Fibroblast of skin of right biceps (primary cell): ENCODE data around the gene MAP3K21.

Experiments used
- DNase-seq: peaks from one replicate; pipeline ENCODE4 v3.0.0-alpha.2; 2013

Gene MAP3K21

DNA sequence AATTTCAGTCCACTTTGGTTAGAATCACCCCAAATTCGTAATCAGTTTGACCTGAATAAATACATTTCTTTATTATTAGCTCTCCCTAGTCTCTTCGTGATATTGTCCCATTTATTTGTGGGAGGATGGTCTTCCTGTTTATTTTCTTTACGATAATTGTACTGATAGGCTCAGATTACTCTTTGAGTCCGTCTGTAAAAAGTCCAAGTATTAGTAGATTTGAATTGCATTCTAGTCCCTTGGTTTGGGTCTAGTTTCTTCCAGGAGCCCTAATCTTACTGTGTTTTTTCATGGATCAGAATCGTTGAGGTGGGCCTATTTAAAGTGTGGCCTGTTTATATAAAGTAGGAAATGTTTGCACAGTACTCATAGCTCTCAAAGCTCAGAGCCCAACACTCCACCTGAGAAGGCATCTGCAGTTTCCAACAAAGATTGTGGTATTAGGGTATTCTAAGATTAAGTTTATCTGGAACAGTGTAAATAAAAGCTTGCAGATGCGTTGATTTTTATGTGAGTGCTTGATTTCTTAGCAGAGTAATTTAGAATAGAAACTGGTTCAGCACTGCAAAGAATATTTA is 33.1 kb downstream of the MAP3K21 start:
- no peak for DNase-seq

DNA sequence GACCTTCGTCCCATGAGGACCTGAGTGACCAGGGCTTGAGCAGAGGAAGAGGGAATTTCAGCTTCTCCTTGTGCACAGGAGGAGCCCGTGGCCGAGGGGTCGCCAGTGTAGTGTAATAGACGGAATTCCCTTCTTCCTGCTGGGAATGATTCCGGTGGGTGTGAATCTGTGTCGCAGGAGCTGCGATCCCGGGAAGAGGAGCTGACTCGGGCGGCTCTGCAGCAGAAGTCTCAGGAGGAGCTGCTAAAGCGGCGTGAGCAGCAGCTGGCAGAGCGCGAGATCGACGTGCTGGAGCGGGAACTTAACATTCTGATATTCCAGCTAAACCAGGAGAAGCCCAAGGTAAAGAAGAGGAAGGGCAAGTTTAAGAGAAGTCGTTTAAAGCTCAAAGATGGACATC is 34.4 kb downstream of the MAP3K21 start:
- DNase-seq: no peak

DNA sequence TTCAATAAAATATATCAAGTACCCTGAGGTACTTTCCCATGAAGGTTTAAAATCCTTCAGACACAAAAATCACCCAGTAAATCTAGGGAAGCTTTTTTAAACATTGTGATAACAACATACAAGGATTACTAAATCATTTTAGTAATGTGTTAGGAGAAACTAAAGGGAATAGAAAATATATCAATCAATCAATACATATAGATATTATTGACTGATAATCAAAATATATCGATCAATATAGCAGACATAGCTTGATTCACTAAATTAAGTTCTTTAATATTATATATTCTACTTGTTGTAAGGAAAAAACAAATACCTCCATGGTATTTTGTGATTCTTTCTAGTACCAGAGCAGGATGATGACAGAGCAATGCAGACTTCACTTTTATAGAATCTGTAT is 35.2 kb downstream of the MAP3K21 start:
- DNase-seq: no peak

DNA sequence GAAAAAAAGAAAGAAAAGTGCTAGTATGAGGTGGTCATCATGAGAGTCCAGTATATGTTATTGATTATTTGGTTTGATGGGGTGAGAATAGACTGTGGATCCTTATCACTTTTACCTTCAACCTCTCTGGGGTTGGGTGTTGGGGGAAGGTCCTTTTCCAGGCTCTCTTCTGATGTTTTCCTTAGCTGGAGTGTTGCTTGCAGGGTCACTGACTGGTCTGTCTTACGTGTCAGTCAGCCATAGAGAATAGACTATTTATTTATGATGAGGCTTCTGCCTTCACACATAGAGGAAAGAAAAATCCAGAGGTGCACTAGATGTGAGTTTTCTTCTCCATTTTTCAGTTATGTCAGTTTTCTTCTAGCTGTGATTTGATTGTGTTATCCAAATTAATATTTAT is 36.5 kb downstream of the MAP3K21 start:
- DNase-seq: no peak

DNA sequence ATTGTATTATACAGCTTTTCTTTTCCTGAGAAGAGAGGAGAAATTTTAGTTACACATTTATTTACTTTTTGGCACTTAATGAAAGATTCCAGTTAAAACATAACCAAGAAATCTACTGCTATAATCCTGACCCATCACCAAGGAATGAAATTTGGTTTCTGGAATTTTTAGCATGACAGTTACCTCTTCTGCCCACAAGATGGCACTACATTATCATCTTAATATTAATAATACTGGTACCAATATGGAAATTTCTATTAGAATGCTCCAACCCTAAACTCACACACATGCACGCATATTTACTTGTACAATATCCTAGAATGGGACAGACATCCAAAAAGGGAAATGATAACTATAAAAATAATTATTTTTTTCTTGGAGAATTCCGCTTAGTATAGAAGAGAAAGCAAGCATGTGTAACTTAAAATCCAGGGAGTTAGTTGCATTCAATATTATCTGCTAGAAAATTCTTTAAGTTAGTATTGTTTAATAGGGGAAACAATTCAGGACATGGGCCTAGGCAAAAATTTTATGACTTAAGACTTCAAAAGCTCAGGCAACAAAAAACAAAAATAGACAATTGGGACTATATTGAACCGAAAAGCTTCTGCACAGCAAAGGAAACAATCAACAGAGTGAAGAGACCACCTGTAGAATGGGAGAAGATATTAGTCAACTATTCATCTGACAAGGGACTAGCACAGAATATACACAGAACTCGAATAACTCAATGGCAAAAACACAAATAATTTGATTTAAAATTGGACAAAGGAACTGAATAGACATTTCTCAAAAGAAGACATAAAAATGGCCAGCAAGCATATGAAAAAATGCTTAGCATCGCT is 37.4 kb downstream of the MAP3K21 start:
- DNase-seq: peak; percentile 21

DNA sequence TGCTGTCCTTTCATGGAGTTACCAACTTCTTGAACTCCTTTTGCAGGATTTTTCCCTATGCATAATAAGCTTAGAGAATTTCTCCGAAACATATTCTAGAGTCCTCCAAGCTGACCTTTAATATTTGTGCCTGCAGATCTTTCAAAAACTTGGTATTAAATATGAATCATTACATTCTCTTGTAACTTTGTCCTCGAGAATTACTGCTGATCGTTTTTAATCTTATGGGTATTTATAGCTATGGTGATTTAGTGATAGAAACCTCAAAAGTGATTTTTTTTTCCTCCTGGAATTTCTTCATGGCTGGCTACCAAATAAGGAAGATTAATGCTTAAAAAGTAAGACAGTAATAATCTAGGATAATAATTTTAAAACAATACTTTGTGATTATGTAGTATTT is 39.1 kb downstream of the MAP3K21 start:
- DNase-seq: no peak

DNA sequence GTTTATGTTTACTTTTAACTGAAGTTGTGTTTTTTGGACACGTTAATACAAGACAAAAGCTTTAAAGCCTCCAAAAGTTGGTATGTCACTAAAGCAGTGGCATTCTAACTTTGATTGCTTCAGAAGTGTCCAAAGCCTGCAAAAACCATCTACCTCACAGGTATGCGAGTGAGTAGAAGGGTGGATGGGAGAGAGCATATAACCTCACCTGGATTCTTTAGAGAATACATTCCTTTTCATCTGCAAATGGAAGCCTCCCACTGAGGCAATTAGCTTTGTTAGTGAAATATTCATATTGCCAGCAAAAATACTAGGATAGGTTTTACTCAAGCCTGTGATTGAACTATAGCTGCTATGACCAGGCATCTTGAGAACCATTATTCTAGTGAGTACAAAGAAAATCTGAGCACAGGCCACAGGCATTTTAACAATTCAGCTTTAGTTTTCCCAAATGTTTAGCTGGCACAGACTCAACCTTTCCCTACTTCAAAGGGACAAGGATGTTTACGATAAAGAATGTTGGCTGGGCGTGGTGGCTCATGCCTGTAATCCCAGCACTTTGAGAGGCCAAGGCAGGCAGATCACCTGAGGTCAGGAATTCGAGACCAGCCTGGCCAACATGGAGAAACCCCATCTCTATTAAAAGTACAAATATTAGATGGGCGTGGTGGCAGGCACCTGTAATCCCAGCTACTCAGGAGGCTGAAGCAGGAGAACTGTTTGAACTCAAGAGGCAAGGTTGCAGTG is 39.7 kb downstream of the MAP3K21 start:
- DNase-seq: peak; percentile 43

DNA sequence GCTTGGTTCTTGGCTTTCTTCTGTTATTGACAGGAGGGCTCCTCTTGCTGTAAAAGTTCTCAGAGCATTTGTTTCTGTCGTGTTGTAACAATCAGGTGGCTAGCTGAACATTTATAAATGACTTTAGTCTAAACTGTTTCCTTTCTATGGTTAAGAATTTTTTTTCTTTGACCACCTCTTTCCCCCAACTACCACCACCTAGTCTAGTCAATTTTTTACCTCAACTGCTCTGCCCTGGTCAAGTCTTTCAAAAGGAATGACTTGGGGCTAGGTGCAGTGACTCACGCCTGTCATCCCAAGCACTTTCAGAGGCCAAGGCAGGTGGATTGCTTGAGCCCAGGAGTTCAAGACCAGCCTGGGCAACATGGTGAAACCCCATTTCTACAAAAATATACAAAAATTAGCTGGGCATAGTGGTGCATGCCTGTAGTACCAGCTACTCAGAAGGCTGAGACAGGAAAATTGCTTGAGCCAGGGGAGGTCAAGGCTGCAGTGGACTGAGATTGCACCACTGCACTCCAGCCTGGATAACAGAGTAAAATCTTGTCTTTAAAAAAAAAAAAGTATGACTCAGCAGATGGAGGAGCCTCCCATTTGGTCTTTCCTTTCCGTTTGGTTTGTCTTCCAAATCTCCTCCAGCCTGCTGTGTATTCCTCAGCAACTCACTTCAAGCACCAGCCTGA is 40.7 kb downstream of the MAP3K21 start:
- no peak for DNase-seq

DNA sequence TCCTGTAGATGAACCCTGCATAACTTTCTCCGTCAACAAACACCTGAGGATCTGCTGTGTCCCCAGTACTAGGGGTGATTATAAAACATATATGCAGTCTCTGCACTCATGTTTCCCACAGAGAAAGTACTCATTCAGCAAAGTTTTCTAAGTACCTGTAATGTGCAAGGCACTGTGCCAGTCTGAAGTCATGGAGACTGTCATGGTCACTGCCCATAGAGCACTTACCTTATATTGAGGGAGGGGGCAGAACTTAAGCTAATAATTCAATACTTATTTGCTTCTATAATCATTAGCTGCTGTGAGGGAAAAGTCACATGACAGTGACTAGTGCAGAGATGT is 41.2 kb downstream of the MAP3K21 start:
- DNase-seq: no peak

DNA sequence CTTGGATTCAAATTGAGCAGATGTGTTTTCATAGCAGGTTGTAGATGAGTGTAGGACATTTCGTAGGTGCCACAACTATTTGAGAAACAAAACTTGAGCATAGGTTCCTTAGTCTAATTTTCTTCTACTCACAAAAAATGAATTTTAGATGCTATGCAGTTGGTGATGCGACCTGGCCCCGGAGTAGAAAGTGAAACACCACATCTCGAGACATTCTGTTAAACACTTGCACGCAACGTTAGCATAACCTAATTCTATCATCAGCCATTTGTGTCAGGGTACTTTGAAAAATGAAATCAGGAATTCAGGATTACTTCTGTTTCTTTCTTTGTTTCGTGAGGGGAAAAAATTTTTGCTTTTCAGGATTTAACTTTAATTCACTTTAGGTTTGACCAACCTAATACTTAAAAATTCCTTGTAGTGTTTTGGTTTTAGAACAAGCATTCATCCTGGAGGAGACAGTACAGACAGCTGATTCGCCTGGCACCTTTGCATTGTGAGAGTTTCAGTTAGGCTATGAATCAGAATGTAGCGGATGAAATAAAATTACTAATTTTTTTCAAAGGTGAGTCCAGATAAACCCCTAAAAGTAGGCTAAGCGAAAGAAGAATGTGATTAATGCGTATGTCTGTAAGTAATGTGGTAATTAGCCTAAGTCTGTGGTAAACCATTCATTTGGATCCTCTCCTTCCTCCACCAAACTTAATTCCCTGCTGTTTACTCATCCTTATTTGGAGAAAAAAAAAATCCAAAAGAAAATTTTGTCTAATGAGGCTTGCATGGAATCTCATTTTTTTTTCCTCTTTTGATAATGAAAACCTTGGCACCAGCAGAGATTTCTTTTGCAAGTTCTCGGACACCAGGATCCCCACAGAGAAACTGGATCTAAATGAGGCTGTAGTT is 44.9 kb downstream of the MAP3K21 start:
- DNase-seq: no peak

DNA sequence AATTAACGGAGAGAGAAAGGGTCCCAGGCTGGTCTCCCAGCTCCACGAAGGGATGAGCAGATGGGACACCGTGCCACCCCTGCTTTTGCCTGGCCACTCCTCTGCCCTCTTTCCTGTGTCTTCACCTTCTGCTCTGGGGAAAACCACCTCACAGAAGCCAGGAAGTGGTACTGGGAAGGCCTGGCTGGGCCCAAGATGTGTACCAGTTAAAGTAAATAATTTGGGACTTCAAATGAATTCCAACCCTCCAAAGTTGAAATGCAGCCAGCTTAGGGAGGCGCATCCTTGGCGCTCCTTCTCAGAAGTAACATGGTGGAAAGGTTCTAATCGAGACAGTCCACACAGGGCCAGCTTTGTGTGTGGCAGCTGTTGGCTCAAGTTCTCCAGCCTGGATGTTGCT is 45.7 kb downstream of the MAP3K21 start:
- no peak for DNase-seq

DNA sequence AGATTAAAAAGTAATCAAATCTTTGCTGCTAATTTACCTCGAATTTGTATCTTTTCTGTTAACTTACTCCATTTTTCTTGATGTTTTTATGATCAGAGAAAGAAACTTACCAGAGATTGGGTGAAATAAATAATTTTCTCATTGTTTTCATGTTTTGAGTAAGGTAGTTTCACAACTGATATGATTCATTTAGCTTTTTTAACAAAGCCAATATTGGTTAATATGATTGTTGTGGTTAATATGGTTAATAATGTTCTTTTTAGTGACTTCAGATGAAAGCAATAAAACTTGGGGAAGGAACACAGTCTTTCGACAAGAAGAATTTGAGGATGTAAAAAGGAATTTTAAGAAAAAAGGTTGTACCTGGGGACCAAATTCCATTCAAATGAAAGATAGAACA is 48.1 kb downstream of the MAP3K21 start:
- no peak for DNase-seq

DNA sequence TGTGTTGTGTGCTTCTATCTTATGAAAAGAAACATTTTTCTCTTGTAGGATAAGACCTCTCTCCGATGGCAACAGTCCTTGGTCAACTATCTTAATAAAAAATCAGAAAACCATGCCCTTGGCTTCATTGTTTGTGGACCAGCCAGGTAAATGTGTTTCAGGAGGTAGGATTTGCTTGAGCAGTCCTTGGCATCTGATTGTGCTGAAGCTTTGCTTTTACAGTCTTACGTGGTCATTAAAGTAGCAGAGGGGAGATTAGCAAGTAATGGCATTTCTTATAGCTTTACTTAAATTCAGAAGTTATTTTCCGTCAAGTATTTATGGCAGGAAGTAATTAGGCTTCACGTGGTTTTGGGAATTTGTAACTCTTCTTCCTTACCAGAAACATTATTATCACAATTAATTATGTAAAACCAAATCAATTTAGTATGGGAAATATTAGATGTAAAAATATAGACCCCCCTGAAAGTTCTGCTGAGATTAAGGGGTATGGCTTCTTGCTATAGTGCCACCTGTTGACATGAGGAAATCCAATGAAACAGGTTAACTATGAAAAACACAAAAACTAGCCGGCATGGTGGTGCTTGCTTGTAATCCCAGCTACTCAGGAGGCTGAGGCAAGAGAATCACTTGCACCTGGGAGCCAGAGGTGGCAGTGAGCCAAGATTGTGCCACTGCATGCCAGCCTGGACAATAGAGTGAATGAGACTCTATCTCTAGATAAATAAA is 49.0 kb downstream of the MAP3K21 start:
- no peak for DNase-seq

DNA sequence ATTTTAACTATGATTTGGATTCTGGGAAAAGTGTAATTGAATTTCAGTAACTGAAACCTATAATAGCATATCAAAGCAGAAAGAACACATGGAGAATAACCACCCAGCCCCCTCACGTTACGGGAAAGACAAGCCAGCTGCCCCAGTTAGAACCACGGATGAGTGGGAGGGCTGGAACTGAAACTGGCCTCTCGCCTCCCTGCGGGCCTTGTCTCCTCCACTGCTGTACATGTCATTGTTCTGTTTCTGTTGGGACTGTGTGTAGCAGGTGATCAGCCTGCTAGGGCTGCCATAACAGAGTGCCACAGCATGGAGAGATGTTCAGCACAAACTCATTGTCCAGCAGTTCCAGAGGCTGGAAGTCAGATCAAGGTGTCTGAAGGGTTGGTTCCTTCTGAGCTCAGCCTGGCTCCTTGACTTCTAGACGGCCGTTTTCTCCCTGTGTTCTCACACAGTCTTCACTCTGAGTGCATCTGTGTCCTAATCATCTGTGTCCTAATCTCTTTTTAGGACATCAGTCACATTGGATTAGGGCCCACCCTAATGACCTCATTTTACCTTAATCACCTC is 52.4 kb downstream of the MAP3K21 start:
- DNase-seq: no peak

DNA sequence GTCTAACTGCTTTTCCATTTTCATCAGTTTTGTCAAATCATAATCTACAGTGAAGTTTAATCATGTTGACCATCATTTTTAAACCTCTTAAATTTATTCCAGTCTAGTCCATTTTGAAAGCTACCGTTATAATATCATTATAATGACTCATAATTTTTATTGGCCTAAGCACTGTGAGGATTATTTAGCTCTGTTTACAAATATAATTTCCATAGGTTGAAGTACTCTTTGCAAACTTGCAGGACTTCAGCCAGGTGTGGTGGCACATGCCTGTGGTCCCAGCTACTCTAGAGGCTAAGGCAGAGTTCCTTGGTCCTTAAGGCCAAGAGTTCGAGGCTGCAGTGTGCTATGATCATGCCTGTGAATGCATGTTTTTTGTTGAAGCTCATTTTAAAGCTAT is 54.3 kb downstream of the MAP3K21 start:
- DNase-seq: no peak

DNA sequence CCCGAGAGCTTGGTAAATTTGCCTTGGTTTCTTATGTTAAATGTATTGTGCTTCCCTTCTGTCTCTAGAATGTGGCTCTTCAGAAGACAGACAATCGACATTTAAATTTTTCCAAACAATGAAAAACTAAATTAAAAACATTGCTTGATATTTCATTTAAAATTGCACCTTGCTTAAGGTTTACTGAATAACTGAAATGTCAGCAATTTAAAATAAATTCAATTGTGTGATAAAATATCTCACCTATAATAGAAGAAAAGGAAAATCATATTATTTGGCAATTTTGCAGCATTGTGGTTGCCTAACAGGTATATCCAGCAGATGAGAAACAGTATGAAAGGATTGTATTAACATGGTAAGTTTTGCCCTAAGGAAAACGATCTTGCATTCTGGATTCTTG is 56.5 kb downstream of the MAP3K21 start:
- DNase-seq: no peak

DNA sequence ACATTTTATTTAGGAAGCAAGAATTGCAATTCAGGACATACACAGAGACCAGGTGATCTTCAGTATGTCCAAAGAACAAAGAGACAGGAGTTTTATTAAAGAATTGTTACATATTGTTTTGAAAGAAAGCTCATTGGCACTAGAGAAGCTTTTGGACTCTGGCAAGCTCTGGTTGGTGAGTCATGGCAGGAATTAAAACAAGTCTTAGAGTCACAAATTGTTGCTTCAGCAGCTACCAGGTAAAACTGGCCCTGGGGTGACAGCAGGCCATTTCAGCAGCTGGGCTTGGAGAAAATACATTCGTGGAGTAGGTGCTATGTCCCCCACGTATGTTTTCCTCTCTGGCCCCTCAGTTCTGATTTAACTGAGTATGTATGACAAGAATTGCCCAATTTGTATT is 58.8 kb downstream of the MAP3K21 start:
- no peak for DNase-seq

DNA sequence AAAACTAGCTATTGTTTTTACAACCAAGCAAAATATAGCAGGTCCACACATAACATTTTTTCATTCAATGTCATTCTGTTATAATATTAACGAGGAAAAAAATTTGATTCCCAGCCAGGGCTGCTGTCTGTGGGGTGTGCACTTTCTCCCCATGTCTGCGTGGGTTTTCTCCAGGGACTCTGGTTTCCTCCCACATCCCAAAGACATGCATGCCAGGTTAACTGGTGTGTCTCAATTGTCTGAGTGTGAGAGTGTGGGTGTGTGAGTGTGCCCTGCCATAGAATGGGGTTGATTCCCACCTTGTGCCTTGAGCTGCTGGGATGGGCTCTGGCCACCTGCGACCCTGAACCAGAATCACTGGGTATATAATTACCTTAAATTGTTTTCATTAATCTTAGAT is 60.1 kb downstream of the MAP3K21 start:
- DNase-seq: no peak

DNA sequence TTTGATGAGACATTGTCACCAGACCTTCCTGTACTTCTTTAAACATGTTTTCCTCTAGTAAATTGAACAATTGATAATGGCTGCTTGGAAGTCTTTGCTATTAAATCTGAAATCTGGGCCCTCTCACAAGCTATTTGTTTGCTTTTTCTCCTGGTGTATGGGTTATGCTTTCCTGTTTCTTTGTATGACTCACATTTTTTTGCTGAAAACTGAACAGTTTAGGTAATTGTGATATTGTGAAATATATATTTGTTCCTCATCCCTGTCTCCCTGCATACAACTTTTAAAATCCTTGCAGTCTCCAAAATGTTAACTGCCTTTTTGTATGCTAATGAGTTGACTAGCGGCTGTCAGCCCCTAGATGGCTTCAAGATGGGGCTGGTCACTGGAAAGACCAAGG is 61.6 kb downstream of the MAP3K21 start:
- DNase-seq: no peak

DNA sequence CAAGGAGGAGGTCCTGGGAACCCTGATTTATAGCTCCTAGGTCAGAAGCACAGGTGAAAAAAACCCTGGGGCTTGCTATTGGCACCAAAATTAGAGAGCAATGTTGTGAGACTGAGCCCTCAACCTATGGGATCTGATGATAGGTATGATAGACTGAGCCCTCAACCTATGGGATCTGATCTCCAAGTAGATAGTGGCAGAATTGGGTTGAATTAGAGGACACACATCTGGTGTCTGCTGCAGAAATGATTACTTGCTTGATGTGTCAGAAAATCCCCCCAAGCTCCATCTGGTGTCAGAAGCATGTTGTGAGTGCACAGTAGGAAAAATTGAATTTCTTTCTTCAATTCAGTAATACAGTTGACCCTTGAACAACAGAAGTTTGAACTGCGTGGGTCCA is 62.4 kb downstream of the MAP3K21 start:
- no peak for DNase-seq
